Progenitor cell of endocrine pancreas (in vitro differentiated cells): ENCODE results near the gene NETO1. TPM values are rescaled to one million over a fixed set of nuclear protein-coding genes. Genes with fewer than 3 reads are reported as not detected.

Experiments used
- DNase-seq: peaks from one replicate; pipeline ENCODE4 v3.0.0; 2021; ENCODE audit warnings: low spot score; ENCODE audit not compliant: unreplicated experiment
- H3K27ac Mint-ChIP-seq: 2 replicates; pipeline ENCODE4 v1.8.0; 2021; ENCODE audit warnings: mild to moderate bottlenecking, moderate library complexity, mixed read lengths
- H3K27me3 Mint-ChIP-seq: 2 replicates; pipeline ENCODE4 v1.8.0; 2021; ENCODE audit warnings: mixed read lengths
- H3K36me3 Mint-ChIP-seq: 2 replicates; pipeline ENCODE4 v1.8.0; 2022; ENCODE audit warnings: mixed read lengths; ENCODE audit not compliant: insufficient read depth
- H3K4me1 Mint-ChIP-seq: 2 replicates; pipeline ENCODE4 v1.8.0; 2021; ENCODE audit warnings: low read depth, mixed read lengths
- H3K4me3 Mint-ChIP-seq: 2 replicates; pipeline ENCODE4 v1.8.0; 2021; ENCODE audit warnings: low read depth, mild to moderate bottlenecking, moderate library complexity, mixed read lengths
- H3K9me3 Mint-ChIP-seq: 2 replicates; pipeline ENCODE4 v1.8.0; 2021; ENCODE audit warnings: low read depth, mixed read lengths
- long read RNA-seq: library from polyadenylated mRNA; unstranded; transcript quantifications from one replicate; pipeline ENCODE4 v2.0.0, GENCODE V29; 2020
- total RNA-seq: library from RNA; stranded (reverse); gene quantifications from 2 replicates; pipeline ENCODE4 v1.2.1, GENCODE V29; 2021
- TF ChIP-seq, protein P1 (sequence below): fragments of 200-600 bp; sonication (generic); IDR thresholded peaks from one replicate; pipeline ENCODE4 v1.5.0; 2021; ENCODE audit warnings: antibody characterized with exemption, mild to moderate bottlenecking; ENCODE audit not compliant: unreplicated experiment

The NETO1 gene
- total RNA-seq: 52.4 and 57.5 TPM in 2 replicates
- long read RNA-seq, partial matches to known transcripts: 5 of 10 reads
- long read RNA-seq, other reads (novel, unspliced or antisense): 4 of 10 reads

DNA sequence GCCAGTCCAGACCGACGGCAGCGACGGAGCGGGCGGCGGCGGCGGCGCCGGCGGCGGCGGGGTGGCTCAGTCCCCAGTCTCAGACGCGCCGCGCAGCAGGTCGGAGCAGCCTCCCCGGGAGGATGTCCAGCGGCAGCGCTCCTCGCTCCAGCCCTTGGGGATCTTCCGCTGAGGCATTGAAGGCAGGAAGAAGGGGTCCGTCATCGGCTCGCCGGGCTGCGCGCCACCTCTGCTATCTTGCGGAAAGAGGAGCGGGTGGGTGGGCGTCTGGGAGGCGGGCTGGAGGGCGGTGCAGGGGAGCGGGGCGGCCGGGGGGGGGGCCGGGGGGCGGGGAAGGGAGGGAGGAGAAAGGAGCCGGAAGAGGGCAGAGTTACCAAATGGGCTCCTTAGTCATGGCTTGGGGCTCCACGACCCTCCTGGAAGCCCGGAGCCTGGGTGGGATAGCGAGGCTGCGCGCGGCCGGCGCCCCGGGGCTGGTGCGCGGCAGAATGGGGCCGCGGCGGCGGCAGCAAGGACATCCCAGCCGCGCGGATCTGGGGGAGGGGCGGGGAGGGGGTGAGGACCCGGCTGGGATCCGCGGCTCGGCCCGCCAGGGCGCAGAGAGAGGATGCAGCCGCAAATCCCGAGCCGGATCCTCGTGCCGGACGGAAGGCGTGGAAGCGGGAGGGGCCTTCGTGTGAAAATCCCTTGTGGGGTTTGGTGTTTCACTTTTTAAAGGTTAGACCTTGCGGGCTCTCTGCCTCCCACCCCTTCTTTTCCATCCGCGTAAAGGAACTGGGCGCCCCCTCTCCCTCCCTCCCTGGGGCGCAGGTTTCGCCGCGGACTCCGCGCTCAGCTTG is at the start of gene NETO1:
Gene NETO1 (minus strand): TSS at position 242 of the 839 bp plus-strand sequence. CDS start 696 bp downstream, outside the sequence.
- Mint-ChIP-seq H3K27me3 (peaks cover 26% of the 10 kb centered on the region), H3K4me1 (peaks cover 19% of the 10 kb centered on the region), H3K27ac (peak within 1 kb of the TSS; percentile 81), H3K4me3 (peak within 1 kb of the TSS; percentile 85), H3K9me3 (no peaks in the 10 kb centered on the region), H3K36me3 (peaks cover 11% of the 10 kb centered on the region)
- DNase-seq: peak; percentile 40
- TF ChIP-seq, protein P1, sequence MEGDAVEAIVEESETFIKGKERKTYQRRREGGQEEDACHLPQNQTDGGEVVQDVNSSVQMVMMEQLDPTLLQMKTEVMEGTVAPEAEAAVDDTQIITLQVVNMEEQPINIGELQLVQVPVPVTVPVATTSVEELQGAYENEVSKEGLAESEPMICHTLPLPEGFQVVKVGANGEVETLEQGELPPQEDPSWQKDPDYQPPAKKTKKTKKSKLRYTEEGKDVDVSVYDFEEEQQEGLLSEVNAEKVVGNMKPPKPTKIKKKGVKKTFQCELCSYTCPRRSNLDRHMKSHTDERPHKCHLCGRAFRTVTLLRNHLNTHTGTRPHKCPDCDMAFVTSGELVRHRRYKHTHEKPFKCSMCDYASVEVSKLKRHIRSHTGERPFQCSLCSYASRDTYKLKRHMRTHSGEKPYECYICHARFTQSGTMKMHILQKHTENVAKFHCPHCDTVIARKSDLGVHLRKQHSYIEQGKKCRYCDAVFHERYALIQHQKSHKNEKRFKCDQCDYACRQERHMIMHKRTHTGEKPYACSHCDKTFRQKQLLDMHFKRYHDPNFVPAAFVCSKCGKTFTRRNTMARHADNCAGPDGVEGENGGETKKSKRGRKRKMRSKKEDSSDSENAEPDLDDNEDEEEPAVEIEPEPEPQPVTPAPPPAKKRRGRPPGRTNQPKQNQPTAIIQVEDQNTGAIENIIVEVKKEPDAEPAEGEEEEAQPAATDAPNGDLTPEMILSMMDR: no peak

GRCh38 chr18:72910045-72910444 is 42.3 kb upstream of the NETO1 start:
- Mint-ChIP-seq H3K27ac (no peak overlapping the region), H3K4me3 (no peak overlapping the region), H3K4me1 (no peaks in the 10 kb centered on the region), H3K9me3 (peaks cover 4% of the 10 kb centered on the region), H3K36me3 (no peaks in the 10 kb centered on the region), H3K27me3 (no peaks in the 10 kb centered on the region)
- TF ChIP-seq, protein P1: no peak
- DNase-seq: no peak

DNA sequence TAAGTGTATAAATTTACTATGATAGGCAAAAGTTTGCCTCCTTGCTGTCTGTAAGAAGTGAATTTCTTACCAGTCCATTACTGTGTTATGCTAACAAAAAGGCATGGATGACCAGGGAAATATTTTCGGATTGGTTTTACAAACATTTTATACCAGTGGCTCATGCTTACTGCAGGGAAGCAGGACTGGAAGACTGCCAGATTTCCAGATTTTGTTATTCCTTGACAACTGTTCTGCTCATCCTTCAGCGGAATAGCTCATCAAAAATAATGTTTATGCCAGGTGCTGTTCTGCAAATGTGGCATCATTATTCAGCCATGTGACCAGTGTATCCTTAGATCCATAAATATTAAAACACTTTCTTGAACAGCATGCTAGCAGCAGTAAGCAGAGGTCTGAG is 40.4 kb upstream of the NETO1 start:
- Mint-ChIP-seq H3K4me3 (no peak overlapping the region), H3K9me3 (no peaks in the 10 kb centered on the region), H3K27me3 (no peaks in the 10 kb centered on the region), H3K27ac (no peak overlapping the region), H3K36me3 (no peaks in the 10 kb centered on the region), H3K4me1 (no peaks in the 10 kb centered on the region)
- no peak for DNase-seq
- TF ChIP-seq, protein P1: no peak

DNA sequence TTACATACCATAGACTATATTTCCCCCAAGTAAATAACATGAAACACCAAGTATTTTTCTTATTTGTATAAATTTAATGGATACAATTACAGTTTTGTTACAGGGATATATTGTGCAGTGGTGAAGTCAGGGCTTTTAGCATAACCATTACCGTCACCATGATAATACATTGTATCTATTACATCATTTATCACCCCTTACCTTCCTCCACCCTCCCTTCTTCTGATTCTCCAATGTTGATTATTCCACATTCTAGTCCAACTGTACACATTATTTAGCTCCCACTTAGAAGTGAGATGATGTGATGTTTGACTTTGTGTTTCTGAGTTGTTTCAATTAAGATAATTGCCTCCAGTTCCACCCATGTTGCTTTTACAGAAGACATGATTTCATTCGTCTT is 35.2 kb upstream of the NETO1 start:
- no peaks in the 10 kb centered on the region for H3K27me3 Mint-ChIP-seq
- H3K4me3 Mint-ChIP-seq: no peak overlapping the region
- DNase-seq: no peak
- TF ChIP-seq, protein P1: no peak
- no peaks in the 10 kb centered on the region for H3K9me3 Mint-ChIP-seq
- H3K27ac Mint-ChIP-seq: no peak overlapping the region
- H3K36me3 Mint-ChIP-seq: no peaks in the 10 kb centered on the region
- peaks cover 3% of the 10 kb centered on the region for H3K4me1 Mint-ChIP-seq

- no peaks in the 10 kb centered on the region for H3K9me3 Mint-ChIP-seq
- H3K4me3 Mint-ChIP-seq: no peak overlapping the region
- H3K27ac Mint-ChIP-seq: no peak overlapping the region
- H3K4me1 Mint-ChIP-seq: peaks cover 3% of the 10 kb centered on the region
- TF ChIP-seq, protein P1: no peak
- DNase-seq: no peak
- no peaks in the 10 kb centered on the region for H3K27me3 Mint-ChIP-seq
- no peaks in the 10 kb centered on the region for H3K36me3 Mint-ChIP-seq
Measured at GRCh38 chr18:72899338-72899737, 31.6 kb upstream of the NETO1 start.
